ENCODE results near the gene PUS7.

Gene PUS7

GRCh38 chr7:105487579-105488571 is 34.2 kb downstream of the PUS7 start:
- DNase-seq (ENCODE audit: low spot score in 2 of 2) = no peak
- no peaks in the 10 kb centered on the region for H3K4me1 ChIP-seq
- no peaks in the 10 kb centered on the region for H3K27me3 ChIP-seq (ENCODE audit: low read depth)
- in situ Hi-C loops (cut with MboI; ENCODE audit: low sequenced_read_pairs) = no loop called here
- H3K36me3 ChIP-seq (replicated peaks) = peaks cover 43% of the 10 kb centered on the region
- no peaks in the 10 kb centered on the region for H3K9me3 ChIP-seq
- no peak overlapping the region for H3K4me3 ChIP-seq

DNA sequence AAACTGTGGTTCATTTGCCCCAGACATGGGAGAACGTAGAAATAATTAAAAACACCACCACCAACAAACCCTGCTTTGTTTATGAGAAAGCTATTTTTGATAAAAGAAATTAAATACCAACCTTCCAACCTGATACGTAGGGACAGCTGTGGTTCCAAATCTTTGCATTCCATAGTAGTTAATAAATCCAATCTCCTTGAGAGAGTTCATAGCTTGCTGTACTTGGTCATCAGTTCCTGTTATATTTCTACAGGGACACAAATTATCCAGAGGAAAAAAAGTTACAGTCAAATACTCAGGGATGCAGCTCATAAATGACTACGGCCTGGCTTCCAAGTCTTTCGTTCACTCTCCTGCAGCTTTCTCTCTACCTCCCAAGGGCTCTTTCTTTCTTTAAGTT is 41.1 kb downstream of the PUS7 start:
- H3K27me3 ChIP-seq (ENCODE audit: low read depth) = no peaks in the 10 kb centered on the region
- in situ Hi-C loops (cut with MboI; ENCODE audit: low sequenced_read_pairs) = no loop called here
- no peak for DNase-seq (ENCODE audit: low spot score in 2 of 2)
- H3K36me3 ChIP-seq (replicated peaks) = peaks cover 44% of the 10 kb centered on the region
- no peak overlapping the region for H3K4me3 ChIP-seq
- no peaks in the 10 kb centered on the region for H3K4me1 ChIP-seq
- H3K9me3 ChIP-seq = no peaks in the 10 kb centered on the region

DNA sequence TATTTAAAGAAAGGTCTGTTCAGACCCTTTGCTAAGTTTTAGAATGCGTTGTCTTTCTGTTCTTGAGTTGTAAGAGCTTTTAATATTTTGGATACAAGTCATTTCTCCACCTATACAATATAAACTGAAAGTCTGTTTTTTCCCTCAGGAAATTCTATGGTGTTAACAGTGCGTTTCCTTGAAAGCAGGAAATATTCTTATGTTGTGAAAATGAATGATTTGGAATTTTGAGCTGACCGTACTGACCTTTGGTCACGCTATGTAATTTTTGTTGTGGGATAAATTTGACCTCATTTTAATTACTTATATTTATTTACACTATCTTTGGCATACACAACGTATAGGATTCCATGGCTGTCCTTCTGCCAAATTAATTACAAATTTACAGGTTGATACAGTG is 43.5 kb downstream of the PUS7 start:
- Histone ChIP-seq H3K9me3 (no peaks in the 10 kb centered on the region), H3K27me3 (ENCODE audit: low read depth) (no peaks in the 10 kb centered on the region), H3K36me3 (replicated peaks) (peaks cover 42% of the 10 kb centered on the region), H3K4me1 (no peaks in the 10 kb centered on the region), H3K4me3 (no peak overlapping the region)
- DNase-seq (ENCODE audit: low spot score in 2 of 2) = no peak
- in situ Hi-C loops (cut with MboI; ENCODE audit: low sequenced_read_pairs) = no loop called here

DNA sequence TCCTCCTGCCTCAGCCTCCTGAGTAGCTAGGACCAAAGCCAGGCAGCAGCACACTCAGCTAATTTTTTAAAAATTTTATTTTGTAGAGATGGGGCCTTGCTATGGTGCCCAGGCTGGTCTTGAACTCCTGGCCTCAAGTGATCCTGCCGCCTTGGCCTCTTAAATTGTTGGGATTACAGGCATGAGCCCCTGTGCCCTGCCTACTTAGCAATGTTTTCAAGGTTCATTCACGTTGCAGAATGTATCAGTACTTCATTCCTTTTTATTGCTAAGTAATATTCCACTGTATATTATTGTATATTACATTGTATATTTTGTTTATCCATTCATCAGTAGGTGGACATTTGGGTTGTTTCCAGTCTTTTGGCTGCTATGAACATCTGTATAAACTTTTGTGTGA is 44.2 kb downstream of the PUS7 start:
- no peaks in the 10 kb centered on the region for H3K9me3 ChIP-seq
- in situ Hi-C loops (cut with MboI; ENCODE audit: low sequenced_read_pairs) = no loop called here
- H3K27me3 ChIP-seq (ENCODE audit: low read depth) = no peaks in the 10 kb centered on the region
- no peaks in the 10 kb centered on the region for H3K4me1 ChIP-seq
- peaks cover 42% of the 10 kb centered on the region for H3K36me3 ChIP-seq (replicated peaks)
- no peak overlapping the region for H3K4me3 ChIP-seq
- DNase-seq (ENCODE audit: low spot score in 2 of 2) = no peak

GRCh38 chr7:105474045-105474444 is 48.0 kb downstream of the PUS7 start:
- H3K9me3 ChIP-seq = no peaks in the 10 kb centered on the region
- H3K4me3 ChIP-seq = no peak overlapping the region
- H3K36me3 ChIP-seq (replicated peaks) = peaks cover 19% of the 10 kb centered on the region
- DNase-seq (ENCODE audit: low spot score in 2 of 2) = no peak
- H3K4me1 ChIP-seq = no peaks in the 10 kb centered on the region
- H3K27me3 ChIP-seq (ENCODE audit: low read depth) = no peaks in the 10 kb centered on the region
- in situ Hi-C loops (cut with MboI; ENCODE audit: low sequenced_read_pairs) = no loop called here

DNA sequence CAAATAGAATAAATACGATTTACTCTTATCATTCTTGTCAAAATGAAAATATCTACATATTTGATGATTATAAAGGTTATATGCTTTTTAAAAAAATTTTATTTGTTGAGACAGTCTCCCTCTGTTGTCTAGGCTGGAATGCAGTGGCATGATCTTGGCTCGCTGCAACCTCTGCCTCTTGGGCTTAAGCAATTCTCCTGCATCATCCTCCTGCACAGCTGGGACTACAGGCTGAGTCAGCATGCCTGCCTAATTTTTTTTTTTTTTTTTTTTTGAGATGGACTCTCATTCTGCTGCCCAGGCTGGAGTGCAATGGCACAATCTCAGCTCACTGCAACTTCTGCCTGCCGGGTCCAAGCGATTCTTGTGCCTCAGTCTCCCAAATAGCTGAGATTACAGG is 48.9 kb downstream of the PUS7 start:
- H3K36me3 ChIP-seq (replicated peaks) = peaks cover 13% of the 10 kb centered on the region
- no peaks in the 10 kb centered on the region for H3K27me3 ChIP-seq (ENCODE audit: low read depth)
- no peak overlapping the region for H3K4me3 ChIP-seq
- H3K4me1 ChIP-seq = no peaks in the 10 kb centered on the region
- in situ Hi-C loops (cut with MboI; ENCODE audit: low sequenced_read_pairs) = no loop called here
- DNase-seq (ENCODE audit: low spot score in 2 of 2) = no peak
- H3K9me3 ChIP-seq = no peaks in the 10 kb centered on the region

DNA sequence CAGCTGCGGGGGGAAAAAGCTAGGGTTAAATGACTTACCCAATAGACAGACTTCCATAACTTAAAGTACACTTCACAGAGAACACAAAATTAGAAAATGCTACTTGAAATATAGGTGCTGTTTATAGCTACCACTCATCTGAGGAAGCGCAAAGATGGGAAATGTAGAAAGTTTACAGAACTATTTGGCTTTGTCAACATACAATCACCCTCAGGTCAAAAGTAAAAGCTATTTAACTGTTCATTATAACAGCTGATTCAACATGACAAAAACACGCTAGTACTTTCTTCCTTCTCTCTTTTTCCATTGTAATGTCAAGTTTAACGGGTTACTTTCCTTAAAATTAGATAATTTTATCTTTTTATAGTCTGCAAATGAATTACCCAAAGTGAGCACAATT is 51.2 kb downstream of the PUS7 start:
- Histone ChIP-seq H3K4me1 (no peaks in the 10 kb centered on the region), H3K9me3 (no peaks in the 10 kb centered on the region), H3K27me3 (ENCODE audit: low read depth) (no peaks in the 10 kb centered on the region), H3K4me3 (no peak overlapping the region), H3K36me3 (replicated peaks) (peaks cover 12% of the 10 kb centered on the region)
- in situ Hi-C loops (cut with MboI; ENCODE audit: low sequenced_read_pairs) = no loop called here
- DNase-seq (ENCODE audit: low spot score in 2 of 2) = no peak

DNA sequence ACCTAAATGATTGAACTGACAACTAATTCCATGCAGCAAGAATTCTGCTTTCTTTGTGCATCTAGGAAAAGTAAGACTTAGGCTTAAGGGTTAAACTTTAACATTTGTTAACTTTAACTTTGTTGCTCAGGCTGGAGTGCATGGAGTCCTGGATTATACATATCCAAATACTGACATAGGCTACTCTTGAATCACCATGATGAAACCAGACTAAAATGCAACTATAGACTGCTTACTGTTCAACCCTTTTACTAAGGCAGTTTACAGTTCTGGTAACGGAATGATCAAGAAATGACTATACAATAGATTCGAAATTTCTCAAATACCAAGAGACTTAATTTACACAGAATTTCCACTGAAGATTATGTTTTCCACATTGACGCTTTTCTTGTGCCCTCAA is 52.0 kb downstream of the PUS7 start:
- no peak for DNase-seq (ENCODE audit: low spot score in 2 of 2)
- Histone ChIP-seq H3K9me3 (no peaks in the 10 kb centered on the region), H3K4me3 (no peak overlapping the region), H3K36me3 (replicated peaks) (peaks cover 16% of the 10 kb centered on the region), H3K4me1 (no peaks in the 10 kb centered on the region), H3K27me3 (ENCODE audit: low read depth) (no peaks in the 10 kb centered on the region)
- in situ Hi-C loops (cut with MboI; ENCODE audit: low sequenced_read_pairs) = no loop called here

DNA sequence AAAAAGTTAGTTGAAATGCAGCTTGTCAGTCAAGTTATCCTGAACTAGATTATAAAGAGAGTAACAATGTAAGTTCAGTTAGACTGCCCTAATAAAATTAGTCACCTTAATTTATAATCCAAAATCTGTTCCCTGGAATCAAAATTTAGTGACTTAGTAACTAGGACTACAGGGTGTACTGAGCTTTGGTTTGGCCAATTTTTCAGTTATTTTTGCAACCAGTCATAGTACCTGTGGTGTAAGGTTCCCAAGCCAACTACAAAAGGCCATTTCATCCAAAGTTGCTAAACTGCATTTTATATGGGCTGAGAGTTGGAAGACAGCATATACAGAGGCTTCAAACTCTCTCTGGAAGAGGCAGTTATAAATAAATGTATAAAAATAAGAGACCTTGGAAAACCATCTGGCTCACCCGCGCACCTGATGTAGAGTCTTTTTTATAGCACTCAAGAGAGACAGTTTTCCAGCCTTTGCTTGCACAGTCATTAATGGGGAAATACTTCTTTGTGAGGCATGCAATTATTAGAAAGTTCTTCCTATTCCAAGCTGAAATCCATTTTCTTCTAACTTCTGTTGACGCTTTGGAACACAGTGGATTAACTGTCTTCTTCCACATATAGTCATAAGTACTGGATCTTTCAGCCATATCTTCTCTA is 59.2 kb downstream of the PUS7 start:
- H3K4me3 ChIP-seq = no peak overlapping the region
- peaks cover 63% of the 10 kb centered on the region for H3K36me3 ChIP-seq (replicated peaks)
- H3K9me3 ChIP-seq = no peaks in the 10 kb centered on the region
- no peaks in the 10 kb centered on the region for H3K4me1 ChIP-seq
- H3K27me3 ChIP-seq (ENCODE audit: low read depth) = no peaks in the 10 kb centered on the region
- DNase-seq (ENCODE audit: low spot score in 2 of 2) = no peak
- in situ Hi-C loops (cut with MboI; ENCODE audit: low sequenced_read_pairs) = no loop called here

- Histone ChIP-seq H3K9me3 (no peaks in the 10 kb centered on the region), H3K36me3 (replicated peaks) (peaks cover 72% of the 10 kb centered on the region), H3K27me3 (ENCODE audit: low read depth) (no peaks in the 10 kb centered on the region), H3K4me3 (no peak overlapping the region), H3K4me1 (no peaks in the 10 kb centered on the region)
- in situ Hi-C loops (cut with MboI; ENCODE audit: low sequenced_read_pairs) = no loop called here
- DNase-seq (ENCODE audit: low spot score in 2 of 2) = no peak
These were observed 60.6 kb downstream of the PUS7 start for GRCh38 chr7:105461518-105461917.

DNA sequence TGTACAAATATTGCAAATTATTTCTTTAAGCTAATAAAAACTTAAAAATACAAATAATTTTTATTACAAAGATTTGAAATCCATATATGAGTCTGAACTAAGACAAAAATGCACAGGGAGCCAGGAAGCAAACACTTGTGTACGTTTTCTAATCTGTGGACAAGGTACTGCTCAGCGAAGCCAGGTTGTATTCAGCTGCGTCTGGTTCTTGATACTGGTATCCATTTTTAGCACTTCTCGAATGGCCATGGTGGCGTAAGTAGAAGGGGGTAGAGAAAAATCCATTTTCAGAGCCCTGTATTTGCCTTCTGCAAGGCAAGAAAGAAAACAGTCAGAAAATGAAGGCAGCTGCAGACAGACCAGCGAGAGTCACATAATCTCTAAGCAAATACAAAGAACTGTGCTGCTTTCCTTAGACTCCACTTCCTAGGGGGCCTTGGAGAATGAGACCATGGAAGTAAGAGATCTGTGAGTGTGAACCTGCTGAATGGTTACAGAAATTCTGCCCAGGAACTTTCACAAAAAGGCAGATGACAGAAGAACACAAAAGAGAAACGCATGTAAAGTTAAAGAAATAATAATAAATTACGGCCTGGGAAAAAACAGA is 64.3 kb downstream of the PUS7 start:
- in situ Hi-C loops (cut with MboI; ENCODE audit: low sequenced_read_pairs) = no loop called here
- Histone ChIP-seq H3K27me3 (ENCODE audit: low read depth) (no peaks in the 10 kb centered on the region), H3K4me1 (peaks cover 12% of the 10 kb centered on the region), H3K9me3 (no peaks in the 10 kb centered on the region), H3K36me3 (replicated peaks) (peaks cover 55% of the 10 kb centered on the region), H3K4me3 (no peak overlapping the region)
- no peak for DNase-seq (ENCODE audit: low spot score in 2 of 2)

DNA sequence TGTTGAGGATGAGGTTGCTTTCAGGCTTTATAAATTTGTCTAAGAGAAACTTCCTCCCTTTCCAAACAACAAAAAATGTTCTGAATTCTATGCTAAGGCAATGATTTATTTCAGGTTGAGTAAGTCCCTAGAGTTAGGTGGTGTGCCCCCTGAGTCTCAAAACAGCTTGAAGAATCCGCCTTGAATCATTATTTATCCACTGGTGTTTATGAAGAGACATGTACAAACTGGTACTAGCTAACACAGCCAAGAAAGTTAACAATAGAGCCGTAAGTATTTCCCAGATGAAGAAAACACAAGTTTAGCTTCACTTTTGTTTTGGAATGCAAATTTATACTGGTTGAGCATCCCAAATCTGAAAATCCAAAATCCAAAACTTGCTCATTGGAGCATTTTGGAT is 67.2 kb downstream of the PUS7 start:
- H3K36me3 ChIP-seq (replicated peaks) = peaks cover 30% of the 10 kb centered on the region
- H3K27me3 ChIP-seq (ENCODE audit: low read depth) = no peaks in the 10 kb centered on the region
- in situ Hi-C loops (cut with MboI; ENCODE audit: low sequenced_read_pairs) = no loop called here
- H3K9me3 ChIP-seq = no peaks in the 10 kb centered on the region
- H3K4me1 ChIP-seq = peaks cover 12% of the 10 kb centered on the region
- DNase-seq (ENCODE audit: low spot score in 2 of 2) = no peak
- H3K4me3 ChIP-seq = no peak overlapping the region

GRCh38 chr7:105454095-105454747 is 67.8 kb downstream of the PUS7 start:
- DNase-seq (ENCODE audit: low spot score in 2 of 2) = no peak
- H3K27me3 ChIP-seq (ENCODE audit: low read depth) = no peaks in the 10 kb centered on the region
- H3K4me1 ChIP-seq = peaks cover 12% of the 10 kb centered on the region
- no peaks in the 10 kb centered on the region for H3K9me3 ChIP-seq
- in situ Hi-C loops (cut with MboI; ENCODE audit: low sequenced_read_pairs) = no loop called here
- no peak overlapping the region for H3K4me3 ChIP-seq
- H3K36me3 ChIP-seq (replicated peaks) = peaks cover 24% of the 10 kb centered on the region

DNA sequence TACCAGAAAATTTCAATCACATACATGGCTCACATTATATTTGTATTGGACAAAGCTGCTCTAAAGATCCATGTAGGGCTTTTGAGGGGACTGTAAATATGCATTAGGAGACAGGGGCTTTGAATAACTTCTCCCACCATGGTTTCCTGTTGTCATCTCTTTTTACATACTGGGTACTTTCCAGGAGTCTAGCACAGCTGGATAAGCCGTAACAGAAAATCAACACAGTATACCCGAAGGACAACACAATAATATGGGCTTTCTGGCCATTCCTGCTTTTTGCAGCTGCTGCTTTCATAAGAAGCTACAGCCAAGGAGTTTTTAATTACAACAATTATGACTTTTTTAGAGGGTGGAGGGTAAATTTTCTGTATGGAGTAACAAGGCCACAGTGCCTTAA is 70.0 kb downstream of the PUS7 start:
- Histone ChIP-seq H3K36me3 (replicated peaks) (peaks cover 8% of the 10 kb centered on the region), H3K4me1 (peaks cover 12% of the 10 kb centered on the region), H3K9me3 (no peaks in the 10 kb centered on the region), H3K4me3 (no peak overlapping the region), H3K27me3 (ENCODE audit: low read depth) (no peaks in the 10 kb centered on the region)
- no peak for DNase-seq (ENCODE audit: low spot score in 2 of 2)
- in situ Hi-C loops (cut with MboI; ENCODE audit: low sequenced_read_pairs) = no loop called here

All from HAP-1 (cell line).